ENCODE results near the gene NFATC1.

NFATC1 gene

GRCh38 chr18:79459946-79460480 is 64.3 kb downstream of the NFATC1 start:
- no peak for DNase-seq

GRCh38 chr18:79460481-79461300 is 65.0 kb downstream of the NFATC1 start:
- DNase-seq = no peak

DNA sequence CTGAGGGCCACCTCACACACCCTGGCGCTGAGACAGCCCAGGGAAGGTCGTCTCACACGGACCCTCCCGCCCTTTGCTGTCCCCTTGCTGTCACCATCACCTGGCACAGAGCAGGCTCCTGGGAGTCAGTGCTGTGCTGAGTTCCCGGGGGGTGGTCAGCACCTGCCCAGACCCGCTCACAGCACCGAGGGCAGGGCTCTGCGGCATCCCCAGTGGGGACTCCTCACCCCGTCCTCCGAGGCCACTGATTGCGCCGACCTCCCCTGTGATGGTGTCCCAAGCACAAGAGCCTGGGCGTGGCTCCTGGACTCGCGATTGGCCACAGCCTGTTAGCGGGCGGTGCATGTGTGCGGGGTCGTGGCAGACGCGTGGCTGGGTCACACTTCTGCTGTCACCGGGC is 65.9 kb downstream of the NFATC1 start:
- DNase-seq = no peak

DNA sequence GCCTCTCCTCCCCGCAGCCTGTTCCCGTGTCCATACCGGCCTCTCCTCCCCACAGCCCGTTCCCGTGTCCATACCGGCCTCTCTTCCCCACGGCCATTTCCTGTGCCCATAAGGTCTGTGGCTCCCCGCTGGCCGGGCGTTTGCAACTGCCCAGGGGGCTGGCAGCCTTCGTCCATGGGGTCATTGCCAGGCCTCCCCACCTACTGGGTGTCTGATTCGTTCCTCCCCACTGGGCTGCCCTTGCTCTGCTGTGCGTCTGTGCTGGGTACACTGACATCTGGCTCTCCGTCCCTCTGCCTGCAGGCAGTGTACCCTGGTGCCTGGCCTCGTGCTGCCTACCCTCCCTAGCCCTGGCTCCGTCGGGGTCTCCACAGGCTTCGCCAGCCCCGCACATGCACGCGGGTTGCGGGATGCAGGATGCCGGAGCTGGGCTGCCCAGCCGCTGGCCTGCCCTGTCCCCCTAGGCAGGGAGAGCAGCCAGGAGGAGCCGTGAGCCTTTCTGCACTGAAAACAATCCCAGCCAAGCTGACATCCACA is 67.8 kb downstream of the NFATC1 start:
- DNase-seq = no peak

DNA sequence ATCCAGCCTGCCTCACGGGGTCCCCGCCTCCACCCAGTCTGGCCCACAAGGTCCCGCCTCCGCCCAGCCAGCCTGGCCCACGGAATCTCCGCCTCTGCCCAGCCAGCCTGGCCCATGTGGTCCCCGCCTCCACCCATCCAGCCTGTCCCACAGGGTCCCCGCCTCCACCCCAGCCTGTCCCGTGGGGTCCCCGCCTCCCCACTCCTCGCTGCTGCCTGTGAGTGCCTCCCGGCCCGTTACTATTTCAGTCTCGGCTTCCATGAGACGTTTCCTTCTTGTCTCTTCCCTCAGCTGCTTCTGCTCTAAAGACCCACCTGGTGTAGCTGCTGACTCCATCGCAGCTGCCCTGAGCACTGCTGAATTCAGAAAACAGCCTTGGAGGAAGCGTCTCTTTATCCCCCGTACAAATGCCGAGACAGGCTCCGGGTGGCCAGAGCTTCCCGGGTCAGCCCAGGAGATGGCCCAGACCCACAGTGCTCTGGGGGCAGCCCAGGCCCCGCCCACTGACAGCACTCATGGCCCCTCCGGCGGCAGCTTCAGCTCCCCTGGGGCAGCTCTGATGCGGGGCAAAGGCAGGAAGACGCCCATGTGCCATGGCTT is 69.8 kb downstream of the NFATC1 start:
- DNase-seq = peak; percentile 63

GRCh38 chr18:79466591-79466990 is 70.9 kb downstream of the NFATC1 start:
- no peak for DNase-seq

GRCh38 chr18:79467126-79467525 is 71.4 kb downstream of the NFATC1 start:
- no peak for DNase-seq

DNA sequence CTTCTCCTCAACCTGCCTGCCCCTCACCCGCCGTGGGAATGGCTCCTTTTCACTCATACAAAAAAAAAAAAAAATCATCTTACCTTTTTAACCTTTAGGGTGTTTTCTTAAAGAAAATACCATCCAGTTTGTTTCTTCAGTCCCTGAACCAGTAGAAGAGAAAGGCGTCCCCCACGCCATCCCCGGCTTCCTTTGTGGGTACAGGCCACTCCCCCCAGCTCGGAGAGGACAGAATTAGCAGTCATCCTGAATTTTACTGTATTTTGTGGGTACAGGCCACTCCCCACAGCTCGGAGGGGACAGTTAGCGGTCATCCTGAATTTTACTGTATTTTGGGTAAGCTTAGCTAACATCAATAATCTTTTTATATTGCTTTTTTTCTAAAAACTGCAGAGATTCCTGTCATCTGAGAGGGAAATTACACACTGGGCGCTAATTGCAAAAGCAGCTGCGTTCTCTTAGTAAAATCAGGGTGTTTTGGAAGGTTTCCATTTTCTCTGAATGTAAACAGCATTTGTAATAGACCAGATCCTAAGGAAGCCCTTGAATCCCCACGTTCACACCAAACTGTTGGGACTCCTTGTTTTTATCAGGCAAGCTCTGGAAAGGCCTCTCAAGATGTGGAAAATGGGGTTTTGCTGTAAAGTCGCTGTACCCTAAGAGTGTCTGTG is 72.5 kb downstream of the NFATC1 start:
- peak; percentile 41 for DNase-seq

DNA sequence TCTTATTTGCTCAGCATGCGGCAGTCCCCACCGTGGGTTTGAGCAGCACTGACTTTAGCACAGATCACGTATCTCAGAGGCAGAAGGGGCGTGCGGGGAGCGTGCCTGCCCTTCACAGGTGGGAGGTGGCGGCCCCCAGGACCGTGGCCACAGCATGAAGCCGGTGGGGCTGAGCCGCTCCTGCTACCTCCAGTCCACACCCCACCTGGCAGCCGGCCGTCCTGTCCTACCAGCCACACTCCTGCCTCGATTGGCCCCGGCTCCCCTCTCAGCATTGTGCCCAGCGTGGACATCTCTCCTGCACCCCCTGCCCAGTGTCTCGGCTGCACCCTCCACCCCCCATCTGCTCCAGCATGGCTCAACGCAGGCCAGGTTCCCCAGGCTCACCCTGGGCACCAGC is 73.6 kb downstream of the NFATC1 start:
- no peak for DNase-seq

- DNase-seq = no peak
These were observed 74.2 kb downstream of the NFATC1 start for GRCh38 chr18:79469751-79470505.

DNA sequence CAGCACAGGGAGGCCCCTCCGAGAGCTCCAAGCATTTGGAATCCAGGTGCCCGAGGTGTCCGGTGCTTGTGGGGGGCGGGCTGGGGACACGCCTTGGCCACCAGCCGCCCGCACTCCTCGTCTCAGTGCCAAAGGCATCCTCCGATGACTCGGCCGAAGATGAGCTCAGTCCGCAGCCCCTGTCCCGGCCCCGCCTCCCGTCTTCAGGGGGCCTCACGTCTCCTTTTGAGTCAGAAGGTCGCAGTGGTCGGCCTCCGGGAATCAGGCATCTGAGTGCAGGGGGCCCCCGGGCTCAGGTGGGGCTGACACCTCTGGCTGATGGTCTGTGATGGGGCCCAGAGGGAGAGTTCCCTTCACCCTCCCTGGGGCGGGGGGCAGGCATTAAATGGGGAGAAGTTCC is 74.8 kb downstream of the NFATC1 start:
- no peak for DNase-seq

- DNase-seq = no peak
These were observed 75.3 kb downstream of the NFATC1 start for GRCh38 chr18:79471046-79471445.

DNA sequence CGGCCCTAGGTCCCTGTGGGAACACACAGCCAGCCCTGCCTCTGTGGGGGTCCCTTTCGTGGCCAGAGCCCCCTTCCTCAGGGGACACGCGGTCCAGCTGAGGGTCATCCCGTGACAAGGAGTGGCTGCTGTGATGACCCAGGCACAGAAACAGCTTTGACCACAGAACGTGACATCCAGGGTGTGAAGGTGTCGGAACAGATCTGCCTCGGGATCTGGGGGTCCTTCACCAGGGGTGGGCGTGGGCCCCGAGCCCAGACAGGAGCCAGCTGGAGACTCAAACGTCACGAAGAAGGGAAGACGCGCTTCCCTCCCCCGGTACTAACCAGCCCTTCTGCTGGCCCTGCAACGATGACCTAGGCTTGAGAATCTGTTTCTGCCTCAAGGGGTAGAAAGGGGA is 75.9 kb downstream of the NFATC1 start:
- DNase-seq = no peak

- no peak for DNase-seq
These were observed 76.4 kb downstream of the NFATC1 start for GRCh38 chr18:79472176-79472575.

DNA sequence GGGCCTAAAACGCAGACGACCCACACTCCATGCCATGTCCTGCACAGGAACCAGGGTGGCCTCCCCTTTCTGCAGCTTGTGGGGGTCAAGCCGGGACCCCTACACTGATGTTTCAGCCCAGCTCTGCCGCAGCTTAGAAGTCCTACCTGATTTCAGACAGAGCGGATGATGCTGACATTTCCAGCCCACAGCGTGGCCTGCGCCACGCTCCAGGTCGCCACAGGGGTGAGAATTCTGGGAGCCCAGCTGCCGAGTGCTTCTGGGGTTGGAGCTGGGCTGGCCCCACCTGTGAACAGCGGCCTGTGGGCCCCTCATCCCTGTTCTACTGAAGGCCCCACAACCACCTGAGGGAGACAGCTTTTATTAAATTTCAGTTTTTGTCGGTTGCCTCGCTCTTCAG is 77.2 kb downstream of the NFATC1 start:
- DNase-seq = no peak

- DNase-seq = no peak
These were observed 80.5 kb downstream of the NFATC1 start for GRCh38 chr18:79476031-79476917.

DNA sequence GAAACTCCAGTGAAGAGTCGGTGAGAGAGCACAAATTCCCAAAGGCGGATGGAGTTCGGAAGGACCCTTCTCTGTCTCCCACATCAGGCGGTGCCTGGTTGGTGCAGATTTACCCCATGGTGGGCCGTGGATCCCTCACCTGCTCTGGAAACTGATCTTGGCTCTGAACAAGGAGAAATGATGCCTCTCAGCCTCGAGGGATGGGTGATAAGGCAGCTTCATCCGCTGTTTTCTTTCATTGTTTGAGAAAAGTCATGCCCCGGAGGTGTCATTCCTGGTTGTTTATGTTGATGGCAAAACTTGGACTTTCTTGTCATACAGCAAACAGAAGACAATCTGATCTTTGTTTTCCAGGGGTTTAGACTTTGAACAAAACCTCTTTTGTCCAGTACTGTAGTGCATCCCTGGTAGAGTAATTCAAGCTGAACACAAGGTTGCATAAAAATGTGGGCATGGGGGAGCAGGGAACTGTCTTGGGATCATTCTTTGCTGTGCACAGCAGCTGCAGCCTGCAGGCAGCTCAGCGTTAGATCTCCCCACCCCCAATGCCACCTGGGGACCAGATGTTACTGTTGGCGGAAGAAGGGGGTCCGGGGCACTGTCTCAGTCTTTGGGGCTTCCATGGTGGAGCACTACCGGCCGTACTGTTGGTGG is 81.3 kb downstream of the NFATC1 start:
- DNase-seq = no peak

DNA sequence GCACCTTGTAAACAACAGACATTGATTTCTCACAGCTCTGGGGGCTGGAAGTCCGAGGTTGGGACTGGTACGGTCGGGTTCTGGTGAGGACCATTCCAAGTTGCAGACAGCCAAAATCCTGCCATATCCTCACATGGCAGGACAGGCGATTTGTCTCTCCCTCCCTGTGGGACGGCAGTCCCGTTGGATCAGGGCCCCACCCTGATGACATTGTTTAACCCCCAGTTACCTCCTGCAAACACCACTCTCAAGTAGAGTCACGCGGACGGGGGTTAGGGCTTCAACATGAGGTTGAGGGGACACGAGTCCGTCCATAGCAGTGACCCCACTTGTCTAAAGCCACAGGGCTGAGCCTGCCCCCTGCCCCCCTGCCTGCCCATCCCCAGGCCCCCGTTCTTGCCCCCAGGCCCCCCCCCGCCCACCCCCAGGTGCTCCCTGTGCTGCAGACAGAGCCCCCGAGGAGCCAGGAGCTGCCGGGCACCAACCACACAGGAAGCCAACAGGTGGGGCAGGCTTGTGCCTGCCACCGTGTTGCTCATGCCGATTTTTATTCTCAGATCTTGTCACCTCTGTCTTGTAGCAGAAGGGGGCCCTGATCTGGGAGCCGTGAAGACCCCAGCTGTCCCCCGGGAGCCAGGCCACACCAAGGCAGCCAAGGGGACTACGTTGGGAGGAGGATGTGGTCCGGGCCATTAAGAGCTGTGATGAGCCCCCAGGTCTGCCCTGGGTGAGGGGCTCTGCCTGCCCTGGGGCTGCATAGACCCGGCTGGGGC is 82.2 kb downstream of the NFATC1 start:
- no peak for DNase-seq

DNA sequence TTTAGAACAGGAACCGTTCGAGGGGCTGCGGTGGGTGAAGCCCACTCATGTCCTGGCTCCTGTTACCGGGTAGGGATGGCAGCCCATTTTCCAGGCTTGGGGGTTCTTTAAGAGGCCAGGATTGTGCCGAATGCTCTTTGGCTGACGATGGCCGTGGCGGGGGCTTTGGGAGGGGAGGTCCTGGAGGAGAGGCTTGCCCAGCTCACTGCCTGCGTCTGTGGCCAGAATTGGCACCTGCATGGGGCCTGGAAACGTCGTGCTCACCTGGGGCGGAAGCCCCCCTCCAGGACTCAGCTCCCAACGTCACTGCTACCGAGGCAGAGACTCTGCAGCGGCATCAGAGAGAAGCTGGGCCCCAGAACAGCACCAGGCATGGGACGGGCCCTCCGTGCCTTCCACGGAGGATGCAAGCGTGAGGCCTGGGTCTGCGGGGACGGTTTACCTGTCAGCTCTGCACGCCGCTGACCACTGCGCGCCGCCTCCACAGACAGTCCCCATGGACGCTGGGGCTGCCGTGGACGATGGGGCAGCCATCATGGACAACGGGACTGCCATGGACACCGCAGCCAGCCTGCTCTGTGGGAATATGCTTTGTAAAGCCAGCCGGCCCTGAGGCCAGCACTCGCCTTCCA is 82.9 kb downstream of the NFATC1 start:
- no peak for DNase-seq

All from eye (tissue), 1 donor.